ENCODE measurements around the gene ESPNL. TPM values are rescaled to one million over a fixed set of nuclear protein-coding genes. Genes with fewer than 3 reads are reported as not detected.

The ESPNL gene
- total and polyA plus RNA-seq, 9 of the 15 experiments (the other 6 are each of a cell fraction or from before 2014, with no cell fraction given): 0.03 to 0.09 (median 0.05) TPM; not detected in 3

- TF ChIP-seq MNT (conservative IDR thresholded peaks at IDR 0.05): no peak
- TF ChIP-seq MCM2 (IDR thresholded peaks at IDR 0.05; ENCODE audit: low read depth): no peak
- peak; percentile 4 for TF ChIP-seq KDM5B (IDR thresholded peaks at IDR 0.05; ENCODE audit: insufficient replicate concordance, low read depth, low read length)
- no peak for TF ChIP-seq MAFG (tag; conservative IDR thresholded peaks at IDR 0.05)
- no peak for TF ChIP-seq RBM34 (IDR thresholded peaks at IDR 0.05; ENCODE audit: borderline replicate concordance, insufficient read depth, low read length)
These were observed 58.5 kb downstream of the ESPNL start, which contains the start of gene ERFE (continued) for GRCh38 chr2:238158509-238159070.

- Histone ChIP-seq H3K4me3 (peak overlapping the region; percentile 54), H3K4me2 (ENCODE audit: insufficient read depth, low read length) (peak overlapping the region; percentile 64; the same call in 1 of the 2 replicates), H3K27ac (ENCODE audit: extremely low read depth, low read depth, low read length) (0 out of 3 replicates have a peak overlapping the region, but pooled peaks have one; percentile 49), H3K9me3 (replicated peaks; ENCODE audit: control insufficient read depth, insufficient read depth, low read depth, low read length) (no peaks in the 10 kb centered on the region), H3K4me1 (replicated peaks in 1 of 2; ENCODE audit: control insufficient read depth in 2 of 2, insufficient read depth in 2 of 2, low read length in 2 of 2) (peaks cover 0 to 52% of the 10 kb centered on the region in 2 experiments; a peak in 2 of 5 replicates), H3K9me1 (ENCODE audit: control insufficient read depth, insufficient read depth, low read length) (no peaks in the 10 kb centered on the region), H2AFZ (ENCODE audit: low read depth, low read length) (peak overlapping the region; percentile 70; the same call in 1 of the 2 replicates), H3K36me3 (ENCODE audit: control insufficient read depth, insufficient read depth, low read length) (no peaks in the 10 kb centered on the region), H3K9ac (ENCODE audit: insufficient read depth in 1 of 2, low read depth in 2 of 2, low read length in 2 of 2) (peak overlapping the region; percentile 64 to 91; a peak in 3 of 4 replicates), H3K79me2 (ENCODE audit: control insufficient read depth, insufficient read depth, low read length) (no peaks in the 10 kb centered on the region), H4K20me1 (replicated peaks; ENCODE audit: control insufficient read depth, insufficient read depth, low read length) (no peaks in the 10 kb centered on the region), H3K27me3 (ENCODE audit: control insufficient read depth in 2 of 2, insufficient read depth in 2 of 2, low read length in 2 of 2) (no peaks in the 10 kb centered on the region)
- DNase-seq (ENCODE audit: extremely low read depth in 1 of 4, low spot score in 3 of 4): peak in 1 of 4 experiments; percentile 41
- intact Hi-C loops (cut with micrococcal nuclease): no loop called here
- FAIRE-seq: no peak
- ChIA-PET CTCF (ENCODE audit: low intra/inter-chr PET ratio) (interaction anchor here (0.7 to 3.2 kb wide), 2 partner anchors 98 to 104 kb away, joined by 4 to 21 read pairs; no protein-coding TSS in a partner anchor), POLR2A (interaction anchor here (0.6 to 1.6 kb wide), 4 partner anchors 9 to 236 kb away, joined by 3 to 6 read pairs (median 4); no protein-coding TSS in a partner anchor)
- WGBS (ENCODE audit: insufficient coverage, low coverage, missing lambda C conversion rate): 2% methylated on average over 8 of the region's 52 CpGs
- in situ Hi-C loops (cut with MboI): no loop called here
- peak; percentile 14 for ATAC-seq
- BruUV-seq (replicated peaks): no TSS peak
- TF ChIP-seq, protein P1, sequence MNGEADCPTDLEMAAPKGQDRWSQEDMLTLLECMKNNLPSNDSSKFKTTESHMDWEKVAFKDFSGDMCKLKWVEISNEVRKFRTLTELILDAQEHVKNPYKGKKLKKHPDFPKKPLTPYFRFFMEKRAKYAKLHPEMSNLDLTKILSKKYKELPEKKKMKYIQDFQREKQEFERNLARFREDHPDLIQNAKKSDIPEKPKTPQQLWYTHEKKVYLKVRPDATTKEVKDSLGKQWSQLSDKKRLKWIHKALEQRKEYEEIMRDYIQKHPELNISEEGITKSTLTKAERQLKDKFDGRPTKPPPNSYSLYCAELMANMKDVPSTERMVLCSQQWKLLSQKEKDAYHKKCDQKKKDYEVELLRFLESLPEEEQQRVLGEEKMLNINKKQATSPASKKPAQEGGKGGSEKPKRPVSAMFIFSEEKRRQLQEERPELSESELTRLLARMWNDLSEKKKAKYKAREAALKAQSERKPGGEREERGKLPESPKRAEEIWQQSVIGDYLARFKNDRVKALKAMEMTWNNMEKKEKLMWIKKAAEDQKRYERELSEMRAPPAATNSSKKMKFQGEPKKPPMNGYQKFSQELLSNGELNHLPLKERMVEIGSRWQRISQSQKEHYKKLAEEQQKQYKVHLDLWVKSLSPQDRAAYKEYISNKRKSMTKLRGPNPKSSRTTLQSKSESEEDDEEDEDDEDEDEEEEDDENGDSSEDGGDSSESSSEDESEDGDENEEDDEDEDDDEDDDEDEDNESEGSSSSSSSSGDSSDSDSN (IDR thresholded peaks at IDR 0.05; ENCODE audit: borderline replicate concordance in 1 of 2, low read depth in 2 of 2, low read length in 2 of 2): peak; percentile 9 to 47; a peak in 1 of 4 replicates
- TF ChIP-seq, protein P2, sequence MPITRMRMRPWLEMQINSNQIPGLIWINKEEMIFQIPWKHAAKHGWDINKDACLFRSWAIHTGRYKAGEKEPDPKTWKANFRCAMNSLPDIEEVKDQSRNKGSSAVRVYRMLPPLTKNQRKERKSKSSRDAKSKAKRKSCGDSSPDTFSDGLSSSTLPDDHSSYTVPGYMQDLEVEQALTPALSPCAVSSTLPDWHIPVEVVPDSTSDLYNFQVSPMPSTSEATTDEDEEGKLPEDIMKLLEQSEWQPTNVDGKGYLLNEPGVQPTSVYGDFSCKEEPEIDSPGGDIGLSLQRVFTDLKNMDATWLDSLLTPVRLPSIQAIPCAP (CRISPR knock-in tag; IDR thresholded peaks at IDR 0.05; ENCODE audit: borderline replicate concordance): no peak
- TF ChIP-seq ZNF354B (CRISPR knock-in tag; IDR thresholded peaks at IDR 0.05) (no peak), PHF8 (IDR thresholded peaks at IDR 0.05; ENCODE audit: borderline replicate concordance, low read length) (peak; percentile 34; the same call in 1 of the 2 replicates), RBM34 (IDR thresholded peaks at IDR 0.05; ENCODE audit: borderline replicate concordance, insufficient read depth, low read length) (no peak), HCFC1 (IDR thresholded peaks at IDR 0.05; ENCODE audit: low read depth, low read length) (no peak), KDM5B (IDR thresholded peaks at IDR 0.05; ENCODE audit: insufficient replicate concordance, low read depth, low read length) (peak; percentile 9), ZBTB17 (CRISPR knock-in tag; IDR thresholded peaks at IDR 0.05) (no peak), ZSCAN29 (IDR thresholded peaks at IDR 0.05) (peak; percentile 99)
- TF ChIP-seq, protein P3, sequence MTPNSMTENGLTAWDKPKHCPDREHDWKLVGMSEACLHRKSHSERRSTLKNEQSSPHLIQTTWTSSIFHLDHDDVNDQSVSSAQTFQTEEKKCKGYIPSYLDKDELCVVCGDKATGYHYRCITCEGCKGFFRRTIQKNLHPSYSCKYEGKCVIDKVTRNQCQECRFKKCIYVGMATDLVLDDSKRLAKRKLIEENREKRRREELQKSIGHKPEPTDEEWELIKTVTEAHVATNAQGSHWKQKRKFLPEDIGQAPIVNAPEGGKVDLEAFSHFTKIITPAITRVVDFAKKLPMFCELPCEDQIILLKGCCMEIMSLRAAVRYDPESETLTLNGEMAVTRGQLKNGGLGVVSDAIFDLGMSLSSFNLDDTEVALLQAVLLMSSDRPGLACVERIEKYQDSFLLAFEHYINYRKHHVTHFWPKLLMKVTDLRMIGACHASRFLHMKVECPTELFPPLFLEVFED (CRISPR knock-in tag; conservative IDR thresholded peaks at IDR 0.05): no peak
These were observed 59.0 kb downstream of the ESPNL start for GRCh38 chr2:238159071-238159539.
